Muscle layer of colon (tissue), 2 donors: Measurements from ENCODE around the gene VPS37B.

Experiments used
- H3K27ac ChIP-seq: one replicate; pipeline ENCODE4 v1.7.0; 2013; ENCODE audit warnings: low read depth, mild to moderate bottlenecking, low read length, moderate library complexity
- H3K27me3 ChIP-seq, 2 donors: one replicate each; pipeline ENCODE4 v1.7.0; 2013; ENCODE audit warnings: low read length in 2 of 2, mild to moderate bottlenecking in 2 of 2; ENCODE audit not compliant: insufficient read depth in 2 of 2, control insufficient read depth in 1 of 2
- H3K36me3 ChIP-seq: one replicate; pipeline ENCODE4 v1.7.0; 2013; ENCODE audit warnings: mild to moderate bottlenecking, low read length; ENCODE audit not compliant: insufficient read depth
- H3K4me1 ChIP-seq: one replicate; pipeline ENCODE4 v1.7.0; 2013; ENCODE audit warnings: mild to moderate bottlenecking, low read length; ENCODE audit not compliant: insufficient read depth
- H3K4me3 ChIP-seq, 2 donors: one replicate each; pipeline ENCODE4 v1.7.0; 2013; ENCODE audit warnings: low read length in 2 of 2, low read depth in 1 of 2, mild to moderate bottlenecking in 1 of 2, moderate library complexity in 1 of 2
- H3K9ac ChIP-seq: one replicate; pipeline ENCODE4 v1.7.0; 2013; ENCODE audit warnings: low read length
- H3K9me3 ChIP-seq: one replicate; pipeline ENCODE4 v1.7.0; 2013; ENCODE audit warnings: mild to moderate bottlenecking, low read length
- donor health status: abdominal sarcoma.
- donor health status: Adenocarcinoma of cecum.

The VPS37B gene

GRCh38 chr12:122868471-122869177 lies 27.3 kb downstream of the VPS37B start:
- H3K36me3 ChIP-seq: peaks cover 36% of the 10 kb centered on the region

GRCh38 chr12:122867691-122868461 lies 28.0 kb downstream of the VPS37B start:
- H3K9me3 ChIP-seq: no peaks in the 10 kb centered on the region
- peaks cover 24% of the 10 kb centered on the region for H3K4me1 ChIP-seq
- peaks cover 36% of the 10 kb centered on the region for H3K36me3 ChIP-seq
- no peaks in the 10 kb centered on the region for H3K27me3 ChIP-seq
- no peak overlapping the region for H3K9ac ChIP-seq
- H3K27ac ChIP-seq: no peak overlapping the region
- no peak overlapping the region for H3K4me3 ChIP-seq

More at GRCh38 chr12:122868471-122869177, 27.3 kb downstream of the VPS37B start:
- Histone ChIP-seq H3K4me3 (no peak overlapping the region), H3K27ac (no peak overlapping the region), H3K4me1 (peaks cover 26% of the 10 kb centered on the region), H3K9me3 (no peaks in the 10 kb centered on the region), H3K27me3 (no peaks in the 10 kb centered on the region), H3K9ac (no peak overlapping the region)

GRCh38 chr12:122866950-122867607 lies 28.8 kb downstream of the VPS37B start:
- no peak overlapping the region for H3K27ac ChIP-seq
- H3K4me3 ChIP-seq: no peak overlapping the region
- no peak overlapping the region for H3K9ac ChIP-seq
- H3K27me3 ChIP-seq: no peaks in the 10 kb centered on the region
- peaks cover 16% of the 10 kb centered on the region for H3K4me1 ChIP-seq
- no peaks in the 10 kb centered on the region for H3K9me3 ChIP-seq
- peaks cover 36% of the 10 kb centered on the region for H3K36me3 ChIP-seq

- H3K9ac ChIP-seq: no peak overlapping the region
Measured at GRCh38 chr12:122866379-122866778, 29.5 kb downstream of the VPS37B start.

GRCh38 chr12:122865268-122866231 lies 30.4 kb downstream of the VPS37B start:
- H3K9ac ChIP-seq: no peak overlapping the region
- H3K4me1 ChIP-seq: peaks cover 2% of the 10 kb centered on the region
- H3K36me3 ChIP-seq: peaks cover 36% of the 10 kb centered on the region
- H3K9me3 ChIP-seq: no peaks in the 10 kb centered on the region
- H3K27me3 ChIP-seq: no peaks in the 10 kb centered on the region
- H3K4me3 ChIP-seq: no peak overlapping the region
- no peak overlapping the region for H3K27ac ChIP-seq

More at GRCh38 chr12:122866379-122866778, 29.5 kb downstream of the VPS37B start:
- H3K4me3 ChIP-seq: no peak overlapping the region
- no peaks in the 10 kb centered on the region for H3K27me3 ChIP-seq
- H3K9me3 ChIP-seq: no peaks in the 10 kb centered on the region
- peaks cover 10% of the 10 kb centered on the region for H3K4me1 ChIP-seq
- peaks cover 36% of the 10 kb centered on the region for H3K36me3 ChIP-seq
- no peak overlapping the region for H3K27ac ChIP-seq

- Histone ChIP-seq H3K4me1 (no peaks in the 10 kb centered on the region), H3K4me3 (no peak overlapping the region), H3K9me3 (no peaks in the 10 kb centered on the region), H3K36me3 (peaks cover 32% of the 10 kb centered on the region), H3K27me3 (no peaks in the 10 kb centered on the region), H3K9ac (no peak overlapping the region), H3K27ac (no peak overlapping the region)
Measured at GRCh38 chr12:122864894-122865253, 31.1 kb downstream of the VPS37B start.

- peaks cover 14% of the 10 kb centered on the region for H3K36me3 ChIP-seq
- H3K27ac ChIP-seq: no peak overlapping the region
- no peak overlapping the region for H3K4me3 ChIP-seq
- no peaks in the 10 kb centered on the region for H3K27me3 ChIP-seq
- no peaks in the 10 kb centered on the region for H3K4me1 ChIP-seq
- no peak overlapping the region for H3K9ac ChIP-seq
- no peaks in the 10 kb centered on the region for H3K9me3 ChIP-seq
Measured at GRCh38 chr12:122862872-122863701, 32.8 kb downstream of the VPS37B start.

- Histone ChIP-seq H3K27ac (no peak overlapping the region), H3K4me3 (no peak overlapping the region), H3K36me3 (peaks cover 7% of the 10 kb centered on the region), H3K4me1 (no peaks in the 10 kb centered on the region), H3K9me3 (no peaks in the 10 kb centered on the region), H3K27me3 (no peaks in the 10 kb centered on the region), H3K9ac (no peak overlapping the region)
Measured at GRCh38 chr12:122862110-122862634, 33.8 kb downstream of the VPS37B start.

- H3K4me3 ChIP-seq: no peak overlapping the region
- H3K9me3 ChIP-seq: no peaks in the 10 kb centered on the region
- H3K4me1 ChIP-seq: no peaks in the 10 kb centered on the region
- H3K9ac ChIP-seq: no peak overlapping the region
- H3K27me3 ChIP-seq: no peaks in the 10 kb centered on the region
- H3K36me3 ChIP-seq: peaks cover 2% of the 10 kb centered on the region
- H3K27ac ChIP-seq: no peak overlapping the region
Measured at GRCh38 chr12:122861587-122861970, 34.3 kb downstream of the VPS37B start.

- no peaks in the 10 kb centered on the region for H3K27me3 ChIP-seq
- no peak overlapping the region for H3K4me3 ChIP-seq
- H3K9ac ChIP-seq: no peak overlapping the region
- no peaks in the 10 kb centered on the region for H3K36me3 ChIP-seq
- H3K27ac ChIP-seq: no peak overlapping the region
- no peaks in the 10 kb centered on the region for H3K9me3 ChIP-seq
- H3K4me1 ChIP-seq: no peaks in the 10 kb centered on the region
Measured at GRCh38 chr12:122860854-122861586, 34.9 kb downstream of the VPS37B start.
